HL-60 (cell line): ENCODE measurements around the gene RCC2.

ENCODE experiments used
- DNase-seq, 2 experiments: peaks; one replicate each; pipeline ENCODE4 v3.0.0-alpha.2; 2010 to 2020; ENCODE audit warnings: low read depth in 1 of 2, low spot score in 1 of 2
- H3K27ac ChIP-seq: fragments of 250-450 bp; sonication (Bioruptor Pico); replicated peaks from 2 replicates; pipeline ENCODE4 v1.5.1; 2020; ENCODE audit warnings: mild to moderate bottlenecking, moderate library complexity
- H3K27me3 ChIP-seq: fragments of 250-450 bp; sonication (Bioruptor Pico); 2 replicates; pipeline ENCODE4 v1.5.1; 2021; ENCODE audit warnings: mild to moderate bottlenecking, moderate library complexity; ENCODE audit not compliant: insufficient read depth, poor library complexity, severe bottlenecking
- H3K4me3 ChIP-seq: replicated peaks from 2 replicates; pipeline ENCODE4 v1.5.1; 2011; ENCODE audit warnings: mild to moderate bottlenecking, control low read depth, low read length; ENCODE audit not compliant: insufficient read depth
- GABPA ChIP-seq: IDR thresholded peaks from 2 replicates; pipeline ENCODE4 v1.6.1; 2012; ENCODE audit warnings: low read depth
- POLR2AphosphoS5 ChIP-seq: IDR thresholded peaks from 2 replicates; pipeline ENCODE4 v1.6.1; 2012; ENCODE audit warnings: low read depth
- SPI1 ChIP-seq: IDR thresholded peaks from 2 replicates; pipeline ENCODE4 v1.6.1; 2012; ENCODE audit warnings: low read depth, mild to moderate bottlenecking, borderline replicate concordance
- TF ChIP-seq, protein P1 (sequence below): IDR thresholded peaks from 2 replicates; pipeline ENCODE4 v1.6.1; 2012; ENCODE audit warnings: low read depth; ENCODE audit not compliant: insufficient replicate concordance
- TF ChIP-seq, protein P2 (sequence below): IDR thresholded peaks from one replicate; pipeline ENCODE4 v1.5.1; 2011; ENCODE audit warnings: low read length, control low read depth, inconsistent platforms; ENCODE audit not compliant: insufficient read depth

The RCC2 gene

GRCh38 chr1:17381161-17381560, 58.3 kb downstream of the RCC2 start:
- Histone ChIP-seq H3K27ac (no peak overlapping the region), H3K27me3 (no peaks in the 10 kb centered on the region), H3K4me3 (no peak overlapping the region)
- no peak for DNase-seq
- TF ChIP-seq GABPA, result no peak

- TF ChIP-seq, protein P1, sequence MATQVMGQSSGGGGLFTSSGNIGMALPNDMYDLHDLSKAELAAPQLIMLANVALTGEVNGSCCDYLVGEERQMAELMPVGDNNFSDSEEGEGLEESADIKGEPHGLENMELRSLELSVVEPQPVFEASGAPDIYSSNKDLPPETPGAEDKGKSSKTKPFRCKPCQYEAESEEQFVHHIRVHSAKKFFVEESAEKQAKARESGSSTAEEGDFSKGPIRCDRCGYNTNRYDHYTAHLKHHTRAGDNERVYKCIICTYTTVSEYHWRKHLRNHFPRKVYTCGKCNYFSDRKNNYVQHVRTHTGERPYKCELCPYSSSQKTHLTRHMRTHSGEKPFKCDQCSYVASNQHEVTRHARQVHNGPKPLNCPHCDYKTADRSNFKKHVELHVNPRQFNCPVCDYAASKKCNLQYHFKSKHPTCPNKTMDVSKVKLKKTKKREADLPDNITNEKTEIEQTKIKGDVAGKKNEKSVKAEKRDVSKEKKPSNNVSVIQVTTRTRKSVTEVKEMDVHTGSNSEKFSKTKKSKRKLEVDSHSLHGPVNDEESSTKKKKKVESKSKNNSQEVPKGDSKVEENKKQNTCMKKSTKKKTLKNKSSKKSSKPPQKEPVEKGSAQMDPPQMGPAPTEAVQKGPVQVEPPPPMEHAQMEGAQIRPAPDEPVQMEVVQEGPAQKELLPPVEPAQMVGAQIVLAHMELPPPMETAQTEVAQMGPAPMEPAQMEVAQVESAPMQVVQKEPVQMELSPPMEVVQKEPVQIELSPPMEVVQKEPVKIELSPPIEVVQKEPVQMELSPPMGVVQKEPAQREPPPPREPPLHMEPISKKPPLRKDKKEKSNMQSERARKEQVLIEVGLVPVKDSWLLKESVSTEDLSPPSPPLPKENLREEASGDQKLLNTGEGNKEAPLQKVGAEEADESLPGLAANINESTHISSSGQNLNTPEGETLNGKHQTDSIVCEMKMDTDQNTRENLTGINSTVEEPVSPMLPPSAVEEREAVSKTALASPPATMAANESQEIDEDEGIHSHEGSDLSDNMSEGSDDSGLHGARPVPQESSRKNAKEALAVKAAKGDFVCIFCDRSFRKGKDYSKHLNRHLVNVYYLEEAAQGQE, result no peak
- TF ChIP-seq, protein P2, sequence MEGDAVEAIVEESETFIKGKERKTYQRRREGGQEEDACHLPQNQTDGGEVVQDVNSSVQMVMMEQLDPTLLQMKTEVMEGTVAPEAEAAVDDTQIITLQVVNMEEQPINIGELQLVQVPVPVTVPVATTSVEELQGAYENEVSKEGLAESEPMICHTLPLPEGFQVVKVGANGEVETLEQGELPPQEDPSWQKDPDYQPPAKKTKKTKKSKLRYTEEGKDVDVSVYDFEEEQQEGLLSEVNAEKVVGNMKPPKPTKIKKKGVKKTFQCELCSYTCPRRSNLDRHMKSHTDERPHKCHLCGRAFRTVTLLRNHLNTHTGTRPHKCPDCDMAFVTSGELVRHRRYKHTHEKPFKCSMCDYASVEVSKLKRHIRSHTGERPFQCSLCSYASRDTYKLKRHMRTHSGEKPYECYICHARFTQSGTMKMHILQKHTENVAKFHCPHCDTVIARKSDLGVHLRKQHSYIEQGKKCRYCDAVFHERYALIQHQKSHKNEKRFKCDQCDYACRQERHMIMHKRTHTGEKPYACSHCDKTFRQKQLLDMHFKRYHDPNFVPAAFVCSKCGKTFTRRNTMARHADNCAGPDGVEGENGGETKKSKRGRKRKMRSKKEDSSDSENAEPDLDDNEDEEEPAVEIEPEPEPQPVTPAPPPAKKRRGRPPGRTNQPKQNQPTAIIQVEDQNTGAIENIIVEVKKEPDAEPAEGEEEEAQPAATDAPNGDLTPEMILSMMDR, result no peak
- no peak for TF ChIP-seq GABPA
- TF ChIP-seq SPI1, result no peak
- no peak for TF ChIP-seq POLR2AphosphoS5
- no peak for DNase-seq
- H3K27me3 ChIP-seq, result no peaks in the 10 kb centered on the region
- H3K4me3 ChIP-seq, result no peak overlapping the region
- no peak overlapping the region for H3K27ac ChIP-seq
Measured at GRCh38 chr1:17377325-17377953, 62.0 kb downstream of the RCC2 start.

- Histone ChIP-seq H3K27ac (no peak overlapping the region), H3K4me3 (no peak overlapping the region), H3K27me3 (no peaks in the 10 kb centered on the region)
- DNase-seq, result no peak
- TF ChIP-seq SPI1, result no peak
- TF ChIP-seq, protein P1, result no peak
- no peak for TF ChIP-seq GABPA
- TF ChIP-seq, protein P2, result no peak
- TF ChIP-seq POLR2AphosphoS5, result no peak
Measured at GRCh38 chr1:17375651-17376050, 63.8 kb downstream of the RCC2 start.

DNA sequence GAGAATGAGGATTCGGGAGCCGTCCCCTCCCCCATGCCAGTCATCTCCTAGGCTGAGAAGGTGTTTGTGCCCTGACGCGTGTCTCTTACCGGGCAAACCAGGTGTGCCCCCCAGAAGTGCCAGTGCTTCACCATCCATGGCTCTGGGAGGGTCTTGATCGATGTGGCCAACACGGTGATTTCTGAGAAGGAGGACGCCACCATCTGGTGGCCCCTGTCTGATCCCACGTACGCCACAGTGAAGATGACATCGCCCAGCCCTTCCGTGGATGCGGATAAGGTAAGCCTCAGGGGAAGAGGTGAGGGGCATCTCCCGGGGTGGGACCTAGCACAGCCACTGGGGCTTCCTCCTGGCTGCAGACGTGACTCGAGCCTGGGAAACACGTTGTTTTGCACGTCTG, 66.5 kb downstream of the RCC2 start:
- H3K27me3 ChIP-seq, result no peaks in the 10 kb centered on the region
- TF ChIP-seq GABPA (no peak), SPI1 (no peak), POLR2AphosphoS5 (no peak)
- TF ChIP-seq, protein P2, result no peak
- TF ChIP-seq, protein P1, result no peak
- no peak overlapping the region for H3K4me3 ChIP-seq
- H3K27ac ChIP-seq, result no peak overlapping the region
- DNase-seq, result no peak
